B cell (primary cell): ENCODE data around the gene MOK.

Experiments
- EZH2 ChIP-seq: IDR thresholded peaks from 2 replicates; pipeline ENCODE4 v1.6.1; 2012; ENCODE audit warnings: borderline replicate concordance, low read depth, mild to moderate bottlenecking, moderate library complexity, low read length; ENCODE audit not compliant: insufficient read depth, poor library complexity, severe bottlenecking
- TF ChIP-seq, protein P1 (sequence below): fragments of 200-600 bp; IDR thresholded peaks from one replicate; pipeline ENCODE4 v1.8.0; 2022; ENCODE audit warnings: antibody characterized with exemption, mild to moderate bottlenecking

DNA sequence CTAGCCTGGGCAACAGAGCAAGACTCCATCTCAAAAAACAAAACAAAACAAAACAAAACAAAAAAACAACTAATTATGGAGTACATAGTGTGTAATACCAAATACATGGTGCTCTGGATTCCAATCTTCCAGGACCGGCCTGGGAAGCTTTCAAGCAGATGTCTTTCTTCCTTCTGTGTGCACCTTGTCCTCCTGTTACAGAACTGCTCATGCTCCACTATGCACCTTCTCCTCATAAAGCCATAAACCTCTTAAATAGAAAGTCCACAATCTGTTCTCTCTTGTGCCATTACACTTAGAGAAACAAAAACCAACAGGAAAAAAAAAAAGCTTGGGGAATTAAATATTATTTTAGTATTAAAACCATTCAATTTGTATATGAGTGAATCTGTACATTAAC, 12.5 kb downstream of the MOK start:
- no peak for TF ChIP-seq EZH2
- TF ChIP-seq, protein P1, sequence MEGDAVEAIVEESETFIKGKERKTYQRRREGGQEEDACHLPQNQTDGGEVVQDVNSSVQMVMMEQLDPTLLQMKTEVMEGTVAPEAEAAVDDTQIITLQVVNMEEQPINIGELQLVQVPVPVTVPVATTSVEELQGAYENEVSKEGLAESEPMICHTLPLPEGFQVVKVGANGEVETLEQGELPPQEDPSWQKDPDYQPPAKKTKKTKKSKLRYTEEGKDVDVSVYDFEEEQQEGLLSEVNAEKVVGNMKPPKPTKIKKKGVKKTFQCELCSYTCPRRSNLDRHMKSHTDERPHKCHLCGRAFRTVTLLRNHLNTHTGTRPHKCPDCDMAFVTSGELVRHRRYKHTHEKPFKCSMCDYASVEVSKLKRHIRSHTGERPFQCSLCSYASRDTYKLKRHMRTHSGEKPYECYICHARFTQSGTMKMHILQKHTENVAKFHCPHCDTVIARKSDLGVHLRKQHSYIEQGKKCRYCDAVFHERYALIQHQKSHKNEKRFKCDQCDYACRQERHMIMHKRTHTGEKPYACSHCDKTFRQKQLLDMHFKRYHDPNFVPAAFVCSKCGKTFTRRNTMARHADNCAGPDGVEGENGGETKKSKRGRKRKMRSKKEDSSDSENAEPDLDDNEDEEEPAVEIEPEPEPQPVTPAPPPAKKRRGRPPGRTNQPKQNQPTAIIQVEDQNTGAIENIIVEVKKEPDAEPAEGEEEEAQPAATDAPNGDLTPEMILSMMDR = no peak
